K562 (cell line): ENCODE measurements around the gene SLCO2A1. TPM values are rescaled to one million over a fixed set of nuclear protein-coding genes. Genes with fewer than 3 reads are reported as not detected.

Experiments used
- ATAC-seq: fragments of 200-7000 bp; cut with Tn5 transposase; 3 replicates; pipeline ENCODE4 v1.9.1; 2020; ENCODE audit warnings: moderate library complexity
- BruUV-seq: library from RNA; stranded (reverse); fragments of 400-500 nt; replicated peaks from 2 replicates; lab custom pipeline; 2021; lab: Mats Ljungman, UMichigan
- CTCF ChIA-PET: fragments of 300-600 bp; formaldehyde crosslinking; extraction: SDS; loops from one replicate; lab custom pipeline; 2021; ENCODE audit warnings: low intra/inter-chr PET ratio; lab: Yijun Ruan, JAX
- POLR2A ChIA-PET: fragments of 300-600, 350-650 bp; sonication (Branson Sonifier 250); formaldehyde crosslinking; extraction: SDS; loops from one replicate; lab custom pipeline; 2021; ENCODE audit warnings: antibody characterized with exemption, inconsistent platforms; lab: Yijun Ruan, JAX
- DNase-seq, 4 experiments: peaks; one replicate each; pipeline versions ENCODE4 v3.0.0 to v3.0.0-alpha.2; 2011 to 2018; ENCODE audit warnings: low spot score in 3 of 4, mixed read lengths in 3 of 4; ENCODE audit errors: extremely low read depth in 1 of 4
- FAIRE-seq: peaks from 2 replicates; lab custom pipeline; 2011; peaks lifted over from hg19 to GRCh38; lab: Jason Lieb, UNC
- H2AFZ ChIP-seq: 2 replicates; pipeline ENCODE4 v1.6.0; 2011; ENCODE audit warnings: low read depth, low read length, control low read depth, inconsistent platforms
- H3K27ac ChIP-seq: fragments of 200-600 bp; 3 replicates; pipeline ENCODE4 v1.8.0; 2011; ENCODE audit warnings: low read depth, mild to moderate bottlenecking, control low read depth, inconsistent platforms, low read length, moderate library complexity, mixed read lengths; ENCODE audit errors: extremely low read depth
- H3K27me3 ChIP-seq, 2 experiments: fragments of 300-600 bp in 1 of 2; 2 replicates in 1 of 2; 3 replicates in 1 of 2; pipeline versions ENCODE4 v1.6.0 to v1.8.0; 2011; ENCODE audit warnings: inconsistent platforms in 2 of 2, low read length in 2 of 2, mild to moderate bottlenecking in 1 of 2, mixed read lengths in 1 of 2, moderate library complexity in 1 of 2; ENCODE audit not compliant: control insufficient read depth in 2 of 2, insufficient read depth in 2 of 2
- H3K36me3 ChIP-seq: fragments of 300-600 bp; 3 replicates; pipeline ENCODE4 v1.8.0; 2011; ENCODE audit warnings: mild to moderate bottlenecking, low read length, inconsistent platforms; ENCODE audit not compliant: control insufficient read depth, insufficient read depth
- H3K4me1 ChIP-seq, 2 experiments: fragments of 200-600 bp in 1 of 2; replicated peaks in 1 of 2; 2 replicates in 1 of 2; 3 replicates in 1 of 2; pipeline versions ENCODE4 v1.5.1 to v1.8.0; 2011; ENCODE audit warnings: inconsistent platforms in 2 of 2, low read length in 2 of 2, mild to moderate bottlenecking in 1 of 2, mixed read lengths in 1 of 2, moderate library complexity in 1 of 2; ENCODE audit not compliant: control insufficient read depth in 2 of 2, insufficient read depth in 2 of 2
- H3K4me2 ChIP-seq: 2 replicates; pipeline ENCODE4 v1.6.1; 2011; ENCODE audit warnings: low read length, control low read depth, inconsistent platforms, mixed read lengths; ENCODE audit not compliant: insufficient read depth
- H3K4me3 ChIP-seq: fragments of 200-600 bp; sonication (generic), shearing (Covaris generic); 2 replicates; pipeline ENCODE4 v1.5.1; 2016; ENCODE audit warnings: control low read depth, inconsistent platforms
- H3K79me2 ChIP-seq: fragments of 200-600 bp; 3 replicates; pipeline ENCODE4 v1.8.0; 2011; ENCODE audit warnings: low read length, inconsistent platforms; ENCODE audit not compliant: control insufficient read depth, insufficient read depth
- H3K9ac ChIP-seq, 2 experiments: 2 replicates each; pipeline versions ENCODE4 v1.6.0 to v1.6.1; 2011; ENCODE audit warnings: low read depth in 2 of 2, low read length in 2 of 2, control low read depth in 1 of 2, inconsistent platforms in 1 of 2, mild to moderate bottlenecking in 1 of 2, mixed read lengths in 1 of 2; ENCODE audit not compliant: insufficient read depth in 1 of 2
- H3K9me1 ChIP-seq: one replicate; pipeline ENCODE4 v1.6.0; 2011; ENCODE audit warnings: inconsistent platforms, mild to moderate bottlenecking, low read length, moderate library complexity; ENCODE audit not compliant: control insufficient read depth, insufficient read depth
- H3K9me3 ChIP-seq: replicated peaks from 2 replicates; pipeline ENCODE4 v1.5.1; 2011; ENCODE audit warnings: low read depth, low read length, inconsistent platforms; ENCODE audit not compliant: control insufficient read depth, insufficient read depth
- H4K20me1 ChIP-seq: replicated peaks from 2 replicates; pipeline ENCODE4 v1.6.1; 2011; ENCODE audit warnings: low read length, inconsistent platforms, mixed read lengths; ENCODE audit not compliant: control insufficient read depth, insufficient read depth
- ATF3 ChIP-seq, 2 experiments: fragments of 450-650 bp in 1 of 2; sonication (generic) in 1 of 2; formaldehyde crosslinking in 1 of 2; IDR thresholded peaks in 1 of 2; conservative IDR thresholded peaks in 1 of 2; 2 replicates each; pipeline versions ENCODE4 v1.6.1 to v1.8.1; 2016 to 2023; ENCODE audit warnings: mild to moderate bottlenecking in 2 of 2, moderate library complexity in 2 of 2, inconsistent platforms in 1 of 2, missing genetic modification reagents in 1 of 2
- HINFP ChIP-seq: fragments of 450-650 bp; conservative IDR thresholded peaks from 2 replicates; pipeline ENCODE4 v1.6.1; 2016; ENCODE audit warnings: missing genetic modification characterization, low read depth, mild to moderate bottlenecking, control low read depth, missing compliant biosample characterization
- WGBS: fragments of 100-300 bp; shearing (Covaris generic); methylation state at CpG from one replicate; pipeline ENCODE4 v1.1.6; 2016; ENCODE audit warnings: low coverage, mixed read lengths; ENCODE audit not compliant: insufficient coverage; ENCODE audit errors: missing lambda C conversion rate; 5-methylcytosine and 5-hydroxymethylcytosine counted together
- in situ Hi-C: fragments of 300-500 bp; cut with MboI; formaldehyde crosslinking; loops from 4 replicates; pipeline ENCODE4 v1.15.0; 2018; ENCODE audit warnings: inconsistent platforms, mixed read lengths
- intact Hi-C: fragments of 100-400 bp; cut with micrococcal nuclease; formaldehyde crosslinking; loops from 2 replicates; pipeline ENCODE4 v1.14.2; 2022
- polyA plus RNA-seq, 8 experiments: library from polyadenylated mRNA; depleted of rRNA in 4 of 8; stranded (reverse) in 5 of 8; unstranded in 3 of 8; fragments of >200 nt; fragmentation: Nextera tagmentation in 2 of 8; fragmentation: Illumina TruSeq in 1 of 8; extraction: Ambion mirVana in 2 of 8; extraction: Trizol in 1 of 8; gene quantifications; 2 replicates each; pipeline versions ENCODE4 v1.2.1 to v1.2.3, GENCODE V29; 2011 to 2014; ENCODE audit warnings: inconsistent platforms in 1 of 8, missing spikeins in 1 of 8
- total RNA-seq, 7 experiments: library from RNA; depleted of rRNA in 6 of 7; stranded (reverse); fragments of >200 nt in 6 of 7; fragmentation: Illumina TruSeq in 2 of 7; extraction: Trizol in 2 of 7; gene quantifications; 2 replicates each; pipeline versions ENCODE4 v1.2.1 to v1.2.3, GENCODE V29; 2011 to 2021; ENCODE audit warnings: low replicate concordance in 1 of 7

SLCO2A1 gene
- total and polyA plus RNA-seq, 9 of the 15 experiments (the other 6 are each of a cell fraction or from before 2014, with no cell fraction given): 0.16 to 1.0 TPM; not detected in 7

GRCh38 chr3:133882986-133883586 is 146.6 kb downstream of the SLCO2A1 start:
- DNase-seq: no peak
- Histone ChIP-seq H3K4me2 (peak overlapping the region; percentile 32; the same call in 1 of the 2 replicates), H3K27ac (no peak overlapping the region; the same call in 2 of the 3 replicates), H3K9me1 (no peaks in the 10 kb centered on the region), H4K20me1 (peaks cover 3% of the 10 kb centered on the region; the same call in 1 of the 2 replicates), H2AFZ (no peak overlapping the region), H3K4me1 (peaks cover 3 to 11% of the 10 kb centered on the region in 2 experiments; a peak in 3 of 5 replicates), H3K4me3 (no peak overlapping the region), H3K79me2 (no peaks in the 10 kb centered on the region; the same call in 2 of the 3 replicates), H3K36me3 (no peaks in the 10 kb centered on the region), H3K9ac (peak overlapping the region in 1 of 2 experiments; percentile 70; a peak in 1 of 4 replicates), H3K9me3 (peaks cover 3% of the 10 kb centered on the region; the same call in 1 of the 2 replicates), H3K27me3 (no peaks in the 10 kb centered on the region)
- ChIA-PET POLR2A (interaction anchor here (0.6 kb wide), 2 partner anchors 18 to 333 kb away, joined by 3 to 7 read pairs; no protein-coding TSS in a partner anchor), CTCF (no interaction called here)
- intact Hi-C loops: no loop called here
- BruUV-seq: no TSS peak
- in situ Hi-C loops: no loop called here
- ATAC-seq: peak; percentile 34; the same call in 2 of the 3 replicates
- no peak for FAIRE-seq
- TF ChIP-seq ATF3 (IDR thresholded peaks at IDR 0.05): no peak
- no peak for TF ChIP-seq ATF3 (CRISPR knock-in tag; conservative IDR thresholded peaks at IDR 0.05)
- TF ChIP-seq HINFP: no peak
- 5% methylated on average over 2 of the region's 3 CpGs for WGBS
